ENCODE measurements around the gene DDX49. TPM values are rescaled to one million over a fixed set of nuclear protein-coding genes. Genes with fewer than 3 reads are reported as not detected.

Gene DDX49
- total RNA-seq, 2 experiments from 2014 or later = 63.7 to 82.4 TPM

DNA sequence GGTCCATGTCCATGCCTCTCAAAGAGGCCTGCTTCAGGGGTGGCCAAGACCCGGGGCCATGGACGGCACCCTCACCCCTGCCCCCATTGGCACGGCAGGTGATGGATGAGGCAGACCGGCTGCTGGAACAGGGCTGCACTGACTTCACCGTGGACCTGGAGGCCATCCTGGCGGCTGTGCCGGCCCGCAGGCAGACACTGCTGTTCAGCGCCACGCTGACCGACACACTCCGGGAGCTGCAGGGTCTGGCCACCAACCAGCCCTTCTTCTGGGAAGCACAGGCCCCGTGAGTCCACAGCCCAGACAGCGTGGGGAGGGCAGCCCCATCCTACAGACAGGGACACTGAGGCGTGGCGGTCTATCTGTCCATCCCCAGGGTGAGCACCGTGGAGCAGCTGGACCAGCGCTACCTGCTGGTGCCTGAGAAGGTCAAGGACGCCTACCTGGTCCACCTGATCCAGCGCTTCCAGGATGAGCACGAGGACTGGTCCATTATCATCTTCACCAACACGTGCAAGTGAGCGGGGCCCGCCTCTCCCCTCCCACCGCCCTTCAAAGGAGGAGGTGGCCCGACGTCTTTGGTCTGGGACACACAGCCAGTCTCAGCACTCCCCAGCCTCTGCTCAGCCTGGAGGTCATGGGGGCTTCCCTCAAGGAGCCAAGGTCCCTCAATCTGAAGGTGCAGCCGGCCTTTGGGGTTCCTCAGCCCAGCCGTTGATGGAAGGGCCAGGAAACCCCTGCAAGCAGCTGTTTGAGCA lies 2.9 kb downstream of the DDX49 start:
- peaks cover 58% of the 10 kb centered on the region for H3K36me3 ChIP-seq (ENCODE audit: insufficient read depth, low read length)
- H3K9me2 ChIP-seq (ENCODE audit: insufficient read depth, low read length) = no peaks in the 10 kb centered on the region
- intact Hi-C loops (cut with micrococcal nuclease; ENCODE audit: unreplicated experiment) = no loop called here
- H4K20me1 ChIP-seq (ENCODE audit: insufficient read depth, low read length) = peaks cover 5% of the 10 kb centered on the region; the same call in 1 of the 2 replicates
- no peak overlapping the region for H3K27ac ChIP-seq (ENCODE audit: low read depth, low read length, poor library complexity, severe bottlenecking)
- no peak overlapping the region for H3K4me3 ChIP-seq (ENCODE audit: low read depth, low read length, poor library complexity, severe bottlenecking)
- TF ChIP-seq CTCF (conservative IDR thresholded peaks at IDR 0.05; ENCODE audit: low read length) = no peak
- TF ChIP-seq EZH2phosphoT487 (IDR thresholded peaks at IDR 0.05; ENCODE audit: borderline replicate concordance, low read depth, low read length) = no peak
- H3K4me2 ChIP-seq (ENCODE audit: low read length) = no peak overlapping the region
- ChIA-PET POLR2A (no interaction called here), CTCF (ENCODE audit: unreplicated experiment) (no interaction called here)
- peaks cover 12% of the 10 kb centered on the region for H3K4me1 ChIP-seq (ENCODE audit: insufficient read depth, low read length, poor library complexity, severe bottlenecking)
- H2AFZ ChIP-seq (ENCODE audit: low read length) = no peak overlapping the region
- peaks cover 34% of the 10 kb centered on the region for H3K79me2 ChIP-seq (ENCODE audit: insufficient read depth, low read depth, low read length)
- DNase-seq (ENCODE audit: low spot score) = no peak
- BruUV-seq (replicated peaks) = no TSS peak
- H3K9me3 ChIP-seq (ENCODE audit: low read length) = no peaks in the 10 kb centered on the region

GRCh38 chr19:18924684-18925213 lies 5.2 kb downstream of the DDX49 start:
- H3K4me3 ChIP-seq (ENCODE audit: low read depth, low read length, poor library complexity, severe bottlenecking) = no peak overlapping the region
- H3K4me1 ChIP-seq (ENCODE audit: insufficient read depth, low read length, poor library complexity, severe bottlenecking) = peaks cover 6% of the 10 kb centered on the region
- ChIA-PET POLR2A (no interaction called here), CTCF (ENCODE audit: unreplicated experiment) (no interaction called here)
- no peaks in the 10 kb centered on the region for H3K9me3 ChIP-seq (ENCODE audit: low read length)
- intact Hi-C loops (cut with micrococcal nuclease; ENCODE audit: unreplicated experiment) = no loop called here
- BruUV-seq (replicated peaks) = no TSS peak
- no peaks in the 10 kb centered on the region for H4K20me1 ChIP-seq (ENCODE audit: insufficient read depth, low read length)
- H2AFZ ChIP-seq (ENCODE audit: low read length) = no peak overlapping the region
- H3K79me2 ChIP-seq (ENCODE audit: insufficient read depth, low read depth, low read length) = peaks cover 15% of the 10 kb centered on the region
- H3K27ac ChIP-seq (ENCODE audit: low read depth, low read length, poor library complexity, severe bottlenecking) = no peak overlapping the region
- peaks cover 72% of the 10 kb centered on the region for H3K36me3 ChIP-seq (ENCODE audit: insufficient read depth, low read length)
- DNase-seq (ENCODE audit: low spot score) = no peak
- TF ChIP-seq CTCF (conservative IDR thresholded peaks at IDR 0.05; ENCODE audit: low read length) = no peak
- TF ChIP-seq EZH2phosphoT487 (IDR thresholded peaks at IDR 0.05; ENCODE audit: borderline replicate concordance, low read depth, low read length) = no peak
- no peaks in the 10 kb centered on the region for H3K9me2 ChIP-seq (ENCODE audit: insufficient read depth, low read length)
- no peak overlapping the region for H3K4me2 ChIP-seq (ENCODE audit: low read length)

Data from OCI-LY7 (cell line).